HG02970 (cell line): ENCODE results near the gene ACSL1.

ENCODE experiments used
- ATAC-seq: cut with Tn5 transposase; IDR thresholded peaks from one replicate; pipeline ENCODE4 v1.9.1; 2021; ENCODE audit warnings: mild to moderate bottlenecking, moderate library complexity, moderate number of reproducible peaks; ENCODE audit not compliant: unreplicated experiment, low FRiP score

Gene ACSL1

DNA sequence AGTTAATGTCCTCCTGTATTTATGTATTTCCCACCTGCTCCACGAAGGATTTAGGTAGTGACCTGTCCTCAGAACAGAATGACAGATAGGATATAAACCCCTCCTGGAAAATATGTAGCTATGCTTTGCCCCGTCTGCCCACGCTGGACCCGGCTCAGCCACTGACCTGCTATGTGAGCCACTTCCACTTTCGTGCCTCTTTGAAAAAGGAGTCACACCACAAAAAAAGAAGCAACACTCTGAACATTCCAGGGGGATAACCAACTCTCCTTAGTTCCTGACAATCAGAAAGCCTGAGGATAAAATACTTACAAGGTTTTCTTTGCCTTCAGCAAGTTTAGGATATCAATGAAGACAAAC, 11.1 kb downstream of the ACSL1 start:
- ATAC-seq, result no peak

DNA sequence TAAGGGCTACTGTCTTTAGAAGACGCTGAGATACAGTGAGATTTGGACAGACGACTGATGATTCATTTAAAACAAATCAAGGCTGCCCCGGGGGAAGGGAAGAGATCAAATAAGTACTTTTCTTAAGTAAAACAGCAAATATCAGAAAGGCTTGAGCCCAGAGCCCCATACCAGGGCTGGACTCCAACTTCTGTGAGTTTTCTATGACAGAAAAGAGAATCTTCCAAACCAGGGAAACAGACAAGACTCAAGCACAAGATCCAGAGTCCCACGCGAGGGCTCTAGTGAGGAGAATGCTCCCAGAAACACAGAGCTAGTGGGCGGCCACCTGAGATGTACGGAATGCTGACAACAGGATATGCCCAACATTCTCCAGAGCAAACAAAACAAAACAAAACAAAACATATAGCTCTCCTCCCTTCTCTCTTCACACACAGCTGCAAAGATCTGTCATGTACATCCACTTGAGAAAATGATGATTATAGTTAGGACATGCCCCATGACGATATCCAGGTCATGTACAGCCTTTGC, 13.1 kb downstream of the ACSL1 start:
- no peak for ATAC-seq

GRCh38 chr4:184812199-184812542, 13.6 kb downstream of the ACSL1 start:
- no peak for ATAC-seq

GRCh38 chr4:184811526-184812198, 14.1 kb downstream of the ACSL1 start:
- ATAC-seq, result no peak

DNA sequence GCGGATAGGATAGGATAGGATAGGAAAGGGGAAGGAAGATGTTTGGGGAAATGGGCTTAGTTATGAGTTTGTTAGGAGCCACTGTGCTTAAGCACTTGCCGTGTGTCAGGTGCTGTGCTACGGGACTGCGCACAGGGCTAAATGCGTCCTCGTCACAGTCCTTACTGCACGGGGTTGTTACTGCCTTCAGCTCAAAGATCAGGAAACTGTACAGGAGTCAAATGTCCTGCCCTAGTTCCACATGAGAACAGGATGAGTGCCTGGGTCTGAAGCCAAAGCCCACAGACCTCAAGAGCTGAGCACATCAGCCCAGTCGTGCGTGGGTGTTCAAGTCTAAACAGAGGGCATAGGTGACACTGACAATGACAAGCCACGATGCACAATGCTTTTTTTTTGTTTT, 15.0 kb downstream of the ACSL1 start:
- ATAC-seq, result no peak

- no peak for ATAC-seq
Observed at GRCh38 chr4:184808713-184809050, 17.1 kb downstream of the ACSL1 start.

DNA sequence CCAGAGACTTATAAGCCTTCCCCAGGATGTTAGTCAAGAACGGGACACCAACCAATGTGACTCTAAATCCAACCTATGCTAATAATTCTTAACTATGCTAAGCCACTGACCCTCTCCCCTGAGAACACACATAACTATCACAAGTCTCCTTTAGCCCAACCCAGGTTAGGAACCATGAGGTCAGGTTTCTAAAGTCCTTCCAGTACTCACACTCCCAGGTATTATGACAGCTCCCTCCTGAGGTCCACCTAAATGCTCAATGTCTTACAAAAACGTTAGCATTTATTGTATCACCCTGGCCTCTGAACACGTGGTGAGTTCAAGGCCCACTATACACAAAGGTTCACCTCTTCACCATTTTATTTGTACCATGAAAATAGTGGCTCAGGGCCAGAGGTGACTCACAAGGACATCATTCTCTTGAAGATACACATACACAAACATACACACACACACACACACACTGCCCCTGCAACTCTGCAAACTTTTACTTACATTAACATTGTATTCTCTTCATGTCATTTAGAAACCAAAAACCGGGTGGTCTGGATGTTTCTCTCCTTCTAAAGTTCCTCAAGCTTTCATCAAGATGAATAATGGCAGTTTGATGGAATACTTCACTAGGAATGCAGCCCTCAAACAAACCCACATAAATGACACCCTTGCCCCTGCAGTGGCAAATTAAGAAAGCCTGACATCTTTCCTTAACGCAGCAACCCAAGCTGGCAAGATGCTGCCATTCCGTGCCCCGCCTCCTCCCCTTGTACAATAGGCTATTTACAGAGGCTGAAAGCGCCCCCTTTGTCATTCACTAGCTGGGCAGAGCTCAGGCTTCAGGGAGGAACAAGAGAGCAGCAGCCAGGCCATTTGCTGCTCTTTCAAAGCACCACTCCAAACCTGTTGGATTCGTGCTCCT, 17.7 kb downstream of the ACSL1 start:
- ATAC-seq, result no peak

DNA sequence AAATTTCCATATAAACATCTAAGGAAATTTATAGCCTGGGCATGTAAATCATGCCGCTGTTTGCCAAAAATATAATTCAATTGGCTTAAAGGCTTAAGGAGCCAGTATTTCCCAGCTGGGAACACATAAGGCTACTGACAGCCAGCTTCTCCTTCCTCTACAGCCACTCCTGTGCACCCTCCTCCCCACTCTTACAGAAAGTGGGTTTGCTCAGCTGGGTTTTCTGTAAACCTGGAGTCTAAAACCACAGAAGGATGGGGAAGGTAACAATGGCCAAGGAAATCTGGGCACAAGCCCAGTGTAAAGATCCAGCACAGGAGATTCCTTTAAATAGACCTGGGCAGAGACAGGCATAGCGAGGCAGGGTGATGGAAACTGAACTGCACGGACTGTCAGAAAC, 18.5 kb downstream of the ACSL1 start:
- ATAC-seq, result no peak

DNA sequence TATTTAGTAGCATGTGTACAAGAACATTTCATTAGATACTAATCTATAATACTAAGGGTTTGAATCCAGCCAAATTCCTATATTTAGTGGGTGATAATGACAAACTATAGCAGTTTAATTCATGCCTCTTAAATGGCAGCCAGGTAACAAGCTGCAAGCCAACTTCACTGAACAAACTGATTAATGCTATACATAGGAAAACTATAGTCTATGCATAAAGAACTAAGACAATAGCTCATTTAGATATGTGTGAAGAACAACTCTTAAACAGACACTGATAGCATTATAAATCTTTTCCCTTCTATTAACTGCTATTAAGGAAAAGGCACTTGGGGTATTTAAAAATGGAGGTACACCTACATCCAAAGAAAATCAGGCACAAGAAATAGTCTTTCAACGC, 19.1 kb downstream of the ACSL1 start:
- ATAC-seq, result no peak

DNA sequence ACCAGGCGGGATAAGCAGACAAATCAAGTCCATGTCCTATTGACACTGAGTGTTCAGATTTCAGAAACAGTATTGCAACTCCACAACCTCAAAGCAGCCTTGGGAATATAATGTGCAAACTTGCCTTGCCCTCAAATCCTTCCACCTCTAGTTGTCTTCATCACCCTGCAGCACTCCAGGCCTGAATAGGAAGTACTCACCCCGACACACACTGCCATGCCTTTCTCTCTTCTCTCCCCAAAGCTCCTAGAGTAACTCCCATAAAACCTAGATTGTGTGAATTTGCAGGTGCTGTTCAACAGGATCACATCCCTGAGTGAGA, 19.6 kb downstream of the ACSL1 start:
- no peak for ATAC-seq

- no peak for ATAC-seq
Observed at GRCh38 chr4:184805462-184806228, 20.1 kb downstream of the ACSL1 start.

DNA sequence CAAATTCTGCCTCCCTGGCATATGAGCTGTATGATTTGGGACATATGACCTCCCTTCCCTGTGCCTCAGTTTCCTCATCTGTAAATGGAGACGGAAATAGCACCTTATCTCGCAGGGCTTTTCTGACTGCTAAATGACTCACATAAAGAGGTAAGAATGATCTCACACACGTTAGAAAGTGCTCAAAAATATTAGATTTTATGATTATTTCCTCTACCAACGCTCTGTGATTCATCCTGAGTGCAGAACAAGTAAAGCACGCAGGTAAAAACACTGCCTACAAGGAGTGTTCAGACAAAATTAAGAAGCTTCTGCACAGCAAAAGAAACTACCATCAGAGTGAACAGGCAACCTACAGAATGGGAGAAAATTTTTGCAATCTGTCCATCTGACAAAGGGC, 21.1 kb downstream of the ACSL1 start:
- ATAC-seq, result no peak

GRCh38 chr4:184803874-184804273, 21.9 kb downstream of the ACSL1 start:
- ATAC-seq, result no peak

DNA sequence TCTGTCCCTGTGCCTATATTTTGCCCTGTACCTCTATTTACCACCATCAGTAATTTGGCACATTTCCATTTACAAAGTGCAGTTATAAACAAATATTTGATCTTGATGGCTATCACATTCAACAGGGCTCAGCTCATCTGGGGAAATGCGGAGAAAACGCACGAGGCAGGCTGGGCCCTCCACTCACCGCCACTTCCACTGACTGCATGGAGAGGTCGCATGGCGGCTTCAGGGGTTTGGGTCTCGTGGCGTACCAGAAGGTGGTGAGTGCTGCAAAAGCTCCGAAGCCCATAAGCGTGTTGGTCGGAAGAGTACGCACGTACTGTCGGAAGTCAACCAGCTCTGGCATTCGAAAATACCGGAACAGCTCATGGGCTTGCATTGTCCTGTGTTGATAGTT, 22.6 kb downstream of the ACSL1 start:
- ATAC-seq, result no peak

GRCh38 chr4:184802697-184803015, 23.1 kb downstream of the ACSL1 start:
- ATAC-seq, result no peak

- ATAC-seq, result no peak
Observed at GRCh38 chr4:184801781-184802696, 23.7 kb downstream of the ACSL1 start.

DNA sequence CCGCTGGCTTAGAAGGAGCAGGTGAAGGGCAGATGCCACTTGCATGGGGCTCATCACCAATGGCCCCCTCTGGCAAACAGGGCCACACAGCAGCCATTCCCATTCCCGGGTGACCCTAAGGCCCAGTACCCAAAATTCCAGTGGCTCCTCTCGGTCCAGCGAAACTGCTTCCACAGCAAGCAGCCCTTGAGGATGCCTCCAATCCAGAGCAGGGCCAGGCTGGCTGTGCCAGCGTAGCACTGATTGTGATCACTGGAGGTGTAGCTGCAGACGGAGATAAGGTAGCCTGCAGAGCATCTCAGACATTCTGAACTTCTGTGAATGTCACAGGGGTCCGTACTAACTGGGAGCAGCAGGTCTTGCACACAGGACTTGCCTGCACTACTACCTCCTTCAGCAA, 27.3 kb downstream of the ACSL1 start:
- no peak for ATAC-seq

DNA sequence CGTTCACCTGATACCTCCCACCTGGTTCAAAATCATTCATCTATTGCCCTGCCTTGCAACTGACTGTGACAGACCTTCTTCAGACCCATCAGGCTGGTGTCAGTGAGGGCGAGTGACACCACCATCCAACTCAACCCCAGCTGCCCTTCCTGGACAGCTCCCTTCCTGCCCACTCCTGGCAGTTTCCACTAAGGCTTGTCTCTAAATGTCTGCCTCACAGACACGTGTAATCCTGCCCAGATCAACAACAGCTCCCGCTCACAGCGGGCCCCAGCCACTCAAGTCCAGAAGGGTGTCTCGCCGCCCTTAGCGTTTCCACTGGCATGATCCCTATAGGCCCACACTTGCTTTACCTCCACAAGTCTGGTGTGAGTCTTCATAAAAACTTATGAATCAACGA, 28.9 kb downstream of the ACSL1 start:
- ATAC-seq, result no peak

- no peak for ATAC-seq
Observed at GRCh38 chr4:184795214-184795844, 30.4 kb downstream of the ACSL1 start.

DNA sequence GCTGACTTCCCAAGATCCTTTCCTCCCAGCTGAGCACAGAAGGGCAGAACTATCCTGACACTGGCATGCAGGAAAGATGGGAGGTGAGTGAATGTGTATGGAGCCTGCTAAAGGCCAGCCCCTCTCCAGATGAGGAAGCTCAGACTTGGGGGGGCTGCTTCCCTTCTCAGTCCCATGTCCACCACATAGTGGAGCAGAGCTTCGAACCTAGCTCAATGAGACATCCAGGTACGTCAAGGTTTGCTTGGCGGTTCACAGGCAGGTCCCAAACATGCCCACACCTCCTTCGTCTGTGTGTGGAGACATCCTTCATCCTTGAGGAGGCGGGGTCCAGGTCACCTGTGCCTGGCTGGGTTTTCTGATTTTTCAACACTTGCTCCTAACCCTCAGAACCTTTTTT, 31.3 kb downstream of the ACSL1 start:
- no peak for ATAC-seq
